CD4-positive, alpha-beta T cell treated with Interferon gamma for 1 hour (primary cell): ENCODE measurements around the gene CLCA4.
A peak's percentile ranks its signal among the peaks of the same experiment; 100 is the strongest.
"Not testable (repeated sequence)": the region's sequence is repeated elsewhere in the genome, so short reads cannot be mapped to it uniquely, and the experiment has no call there.

Experiments
- DNase-seq: peaks from one replicate; pipeline ENCODE4 v3.0.0-alpha.2; 2020

CLCA4 gene

DNA sequence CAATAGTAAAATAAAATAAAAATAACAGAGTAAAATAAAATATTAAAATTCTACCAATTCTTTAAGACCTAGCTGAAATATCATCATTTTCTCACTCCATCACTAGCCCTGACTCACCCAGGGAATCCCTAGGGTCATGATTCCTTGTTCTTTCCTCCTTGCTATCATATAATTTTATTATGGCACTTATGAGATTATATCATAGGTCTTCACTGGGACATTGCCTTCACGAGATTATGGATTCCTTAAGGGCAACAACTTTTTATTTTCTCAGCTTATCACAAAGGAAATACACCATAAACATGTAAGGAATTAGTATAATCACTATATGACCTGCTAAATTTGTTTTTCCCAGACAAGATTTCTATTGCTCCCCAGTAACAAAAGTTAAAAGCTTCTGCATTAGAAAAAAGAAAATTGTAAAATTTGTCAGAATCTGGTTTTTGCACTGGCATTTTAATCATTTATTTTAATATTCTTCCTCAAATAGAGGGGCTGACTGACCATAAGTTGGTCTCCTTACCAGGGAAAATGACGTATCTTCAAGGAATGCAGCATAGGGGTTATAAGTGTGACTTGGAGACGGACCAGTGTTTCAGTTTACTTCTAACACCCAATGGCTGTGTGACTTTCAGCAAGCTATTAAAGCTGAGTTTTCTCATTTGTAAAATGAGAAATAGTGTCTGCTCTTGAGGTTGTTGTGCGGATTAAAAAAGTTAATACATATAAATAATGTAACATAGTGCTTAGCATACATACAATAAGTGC lies 8.8 kb upstream of the CLCA4 start:
- no peak for DNase-seq

DNA sequence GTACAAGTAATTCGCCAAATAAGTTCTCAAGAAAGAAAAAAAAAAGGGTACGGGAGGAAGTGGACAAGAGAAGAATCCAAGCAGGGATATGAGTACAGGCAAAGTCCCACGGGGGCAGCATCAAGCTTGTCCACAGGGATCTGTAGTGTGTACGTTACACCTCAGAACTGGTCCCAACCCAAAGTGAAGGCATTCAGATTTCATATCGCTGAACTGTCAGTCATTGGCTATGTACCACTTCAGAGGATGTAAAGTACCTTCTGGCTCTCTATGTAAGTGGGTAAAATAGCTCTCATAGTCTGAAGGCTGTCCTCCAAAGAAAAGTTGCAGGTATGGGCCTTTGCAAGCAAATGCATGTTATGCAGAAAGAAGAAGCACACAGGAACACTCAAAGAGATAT lies 8.1 kb upstream of the CLCA4 start:
- DNase-seq = no peak

GRCh38 chr1:86541859-86542258 lies 5.0 kb upstream of the CLCA4 start:
- no peak for DNase-seq

GRCh38 chr1:86542631-86543030 lies 4.2 kb upstream of the CLCA4 start:
- no peak for DNase-seq

GRCh38 chr1:86548839-86549238 lies 2.0 kb downstream of the CLCA4 start:
- DNase-seq = no peak

- no peak for DNase-seq
Observed at GRCh38 chr1:86551305-86551704, 4.4 kb downstream of the CLCA4 start.

DNA sequence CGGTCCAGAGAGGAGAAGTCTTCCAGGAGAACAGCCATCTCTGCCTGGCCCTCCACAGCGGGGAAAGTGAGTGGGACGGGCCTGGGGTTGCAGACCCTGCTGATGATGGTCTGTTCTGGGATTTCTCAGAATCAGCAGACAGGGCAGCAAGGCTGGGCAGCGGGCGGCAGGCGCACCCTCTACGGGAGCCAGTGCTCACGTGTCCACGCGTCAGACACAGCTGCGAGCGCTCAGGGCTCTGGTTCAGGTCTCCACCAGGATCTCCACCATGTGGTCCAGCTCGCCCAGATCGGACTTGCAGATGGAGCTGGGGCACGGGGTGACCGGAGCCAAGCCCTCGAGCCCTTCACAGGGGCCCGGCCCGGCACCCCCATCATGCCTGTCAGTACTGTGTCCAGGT lies 5.5 kb downstream of the CLCA4 start:
- no peak for DNase-seq

DNA sequence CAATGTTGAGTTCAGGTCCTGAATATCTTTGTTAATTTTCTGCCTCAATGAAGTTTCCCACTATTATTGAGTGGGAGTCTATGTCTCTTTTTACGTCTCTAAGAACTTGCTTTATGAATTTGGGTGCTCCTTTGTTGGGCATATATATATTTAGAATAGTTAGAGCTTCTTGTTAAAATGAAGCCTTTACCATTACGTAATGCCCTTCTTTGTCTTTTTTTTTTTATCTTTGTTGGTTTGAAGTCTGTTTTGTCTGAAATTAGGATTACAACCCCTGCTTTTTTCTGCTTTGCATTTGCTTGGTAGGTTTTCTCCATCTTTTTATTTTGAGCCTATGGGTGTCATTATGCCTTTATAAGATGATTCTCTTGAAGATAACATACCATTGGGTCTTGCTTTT lies 10.9 kb downstream of the CLCA4 start:
- DNase-seq = no peak

DNA sequence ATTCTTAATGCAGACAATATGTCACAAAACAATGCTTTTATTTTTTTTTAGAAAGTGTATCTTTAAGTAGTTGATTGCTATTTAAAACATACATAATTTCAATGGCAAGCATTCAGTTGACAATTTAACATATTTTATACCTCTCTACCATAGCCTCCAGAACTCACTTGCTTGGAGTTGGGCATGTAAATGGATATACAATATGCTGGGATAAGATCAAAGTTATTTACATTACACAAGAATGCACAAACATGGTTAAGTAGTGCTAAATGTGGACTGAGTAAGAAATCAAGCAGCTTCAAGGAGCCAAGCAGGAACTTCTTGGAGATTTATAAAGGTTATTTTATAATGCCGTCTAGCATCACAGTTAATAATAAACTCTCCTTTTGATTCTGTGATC lies 17.0 kb downstream of the CLCA4 start:
- DNase-seq = no peak

GRCh38 chr1:86567341-86567740 lies 20.5 kb downstream of the CLCA4 start:
- DNase-seq = no peak

DNA sequence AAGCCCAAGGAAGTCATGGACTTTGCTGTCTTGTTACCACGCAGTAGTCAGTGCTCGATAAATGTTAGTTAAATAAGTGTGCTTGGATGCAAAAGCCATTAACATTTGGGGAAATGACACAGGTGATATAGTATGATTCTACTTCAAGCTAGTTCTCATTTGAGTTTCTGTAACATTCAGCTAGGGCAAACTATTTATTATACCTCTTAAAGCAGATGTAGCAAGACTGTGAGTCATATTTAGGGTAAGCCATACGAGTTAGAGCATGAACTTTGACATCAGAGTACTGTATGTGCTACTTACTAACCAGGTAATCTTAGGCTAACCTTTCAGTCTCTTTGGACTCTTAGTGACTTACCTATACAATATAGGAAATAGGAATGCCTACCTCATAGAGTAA lies 21.0 kb downstream of the CLCA4 start:
- no peak for DNase-seq

DNA sequence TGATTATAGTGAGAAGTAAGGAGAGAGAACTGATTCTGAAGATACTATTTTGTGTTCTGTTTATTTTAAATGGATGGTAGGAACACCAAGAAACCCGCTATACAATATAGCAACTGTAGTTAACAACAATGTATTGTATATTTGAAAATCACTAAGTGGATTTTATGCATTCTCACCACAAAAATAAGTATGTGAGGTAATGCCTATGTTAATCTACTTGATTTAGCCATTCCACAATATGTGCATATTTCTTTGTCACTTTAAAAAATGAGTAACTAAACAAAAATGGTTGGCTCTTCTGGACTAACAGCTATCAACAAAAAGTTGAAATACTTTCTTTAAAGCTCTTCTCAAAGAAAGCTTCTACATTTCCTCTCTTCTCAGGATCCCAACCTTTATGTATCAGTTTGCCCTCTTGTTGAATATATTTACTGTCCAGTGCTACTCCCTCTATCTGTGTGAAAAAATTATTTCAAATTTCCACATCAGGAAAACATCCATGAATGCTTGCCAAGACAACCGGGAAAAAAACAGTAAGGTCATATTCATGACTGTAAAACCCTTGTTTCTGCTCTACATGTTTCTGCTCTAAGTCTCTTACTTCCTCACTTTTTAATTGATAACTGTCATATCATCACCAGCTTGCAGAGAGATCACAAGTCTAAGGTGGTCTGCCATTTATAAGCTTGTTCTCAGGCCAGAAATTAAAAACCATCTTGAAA lies 27.0 kb downstream of the CLCA4 start:
- DNase-seq = no peak

DNA sequence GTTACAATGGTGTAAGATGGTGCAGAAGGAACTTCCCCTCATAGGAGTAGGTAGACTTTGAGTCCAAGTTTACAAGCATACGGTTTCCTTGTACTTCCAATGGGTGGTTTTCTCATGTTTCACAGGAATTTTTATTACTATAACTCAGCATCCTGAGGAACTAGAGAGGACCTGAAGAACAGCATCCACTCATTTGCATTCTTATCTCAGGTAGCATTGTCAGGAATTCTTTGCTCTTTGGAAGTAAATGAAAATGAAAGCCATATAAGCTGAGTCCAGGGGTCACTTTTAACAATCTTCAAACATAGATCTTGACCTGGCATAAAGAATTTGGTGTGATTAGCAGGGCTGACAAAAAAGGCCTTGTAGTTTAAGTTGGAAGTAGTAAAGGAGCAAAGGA lies 34.4 kb downstream of the CLCA4 start:
- DNase-seq = no peak

DNA sequence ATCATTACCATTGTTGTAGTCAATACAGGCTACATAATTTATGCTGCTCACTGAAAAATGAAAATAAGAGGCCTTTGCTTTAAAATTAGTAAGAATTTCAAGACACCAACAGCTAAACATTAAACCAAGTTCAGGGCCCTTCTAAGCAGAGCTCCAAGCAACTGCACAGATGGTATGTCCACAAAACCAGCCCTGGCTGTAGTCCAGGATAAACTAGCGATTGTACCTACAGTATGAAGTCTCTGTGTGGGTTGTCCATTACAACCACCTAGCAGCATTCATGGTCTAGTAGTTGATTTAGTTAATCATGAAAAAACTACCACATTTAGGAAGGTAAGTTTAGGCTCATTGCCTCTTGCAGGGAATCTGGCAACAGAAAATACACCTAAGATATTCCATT lies 35.3 kb downstream of the CLCA4 start:
- DNase-seq = no peak

GRCh38 chr1:86583032-86583431 lies 36.2 kb downstream of the CLCA4 start:
- DNase-seq = no peak

GRCh38 chr1:86583593-86583992 lies 36.7 kb downstream of the CLCA4 start:
- DNase-seq = no peak

DNA sequence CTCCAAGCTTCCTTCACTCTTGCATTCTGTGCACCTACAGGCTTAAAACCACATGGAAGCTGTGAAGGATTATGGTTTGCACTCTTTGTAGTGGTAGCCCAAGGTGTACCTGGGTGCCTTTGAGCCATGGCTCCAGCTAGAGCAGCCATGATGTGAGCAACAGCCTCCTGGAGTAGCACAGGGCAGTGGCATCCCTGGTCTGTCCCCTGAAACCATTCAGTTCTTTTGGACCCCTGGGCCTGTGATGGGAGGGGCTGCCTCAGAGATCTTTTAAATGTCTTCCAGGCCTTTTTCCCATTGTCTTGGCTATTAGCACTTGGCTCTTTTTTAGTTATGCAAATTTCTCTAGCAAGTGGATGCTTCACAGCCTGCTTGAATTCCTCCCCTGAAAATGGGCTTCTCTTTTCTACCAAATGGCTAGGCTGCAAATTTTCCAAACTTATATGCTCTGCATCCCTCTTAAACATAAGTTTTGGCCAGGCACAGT lies 47.4 kb downstream of the CLCA4 start:
- no peak for DNase-seq

GRCh38 chr1:86596224-86596623 lies 49.3 kb downstream of the CLCA4 start:
- no peak for DNase-seq

- no peak for DNase-seq
Observed at GRCh38 chr1:86596741-86597290, 49.9 kb downstream of the CLCA4 start.

GRCh38 chr1:86606080-86606479 lies 59.2 kb downstream of the CLCA4 start:
- not testable (repeated sequence) for DNase-seq

DNA sequence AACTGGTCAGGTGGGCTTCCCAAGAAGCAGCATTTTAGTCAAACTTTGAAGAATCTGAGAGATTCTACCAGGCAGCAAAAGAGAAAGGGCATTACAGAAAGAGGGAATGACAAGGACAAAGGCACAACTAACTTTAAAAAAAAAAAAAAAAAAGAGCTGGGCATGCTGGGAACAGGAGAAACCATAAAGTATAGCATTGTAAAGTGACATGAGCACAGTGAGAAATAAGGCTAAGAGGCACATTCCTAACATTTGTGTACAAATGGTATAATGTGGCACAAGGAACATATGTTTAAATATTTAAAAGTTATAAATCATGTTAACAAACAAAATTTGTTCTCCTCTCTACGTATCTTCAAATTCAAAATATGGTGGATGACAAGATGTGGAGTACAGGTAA lies 69.6 kb downstream of the CLCA4 start:
- no peak for DNase-seq

DNA sequence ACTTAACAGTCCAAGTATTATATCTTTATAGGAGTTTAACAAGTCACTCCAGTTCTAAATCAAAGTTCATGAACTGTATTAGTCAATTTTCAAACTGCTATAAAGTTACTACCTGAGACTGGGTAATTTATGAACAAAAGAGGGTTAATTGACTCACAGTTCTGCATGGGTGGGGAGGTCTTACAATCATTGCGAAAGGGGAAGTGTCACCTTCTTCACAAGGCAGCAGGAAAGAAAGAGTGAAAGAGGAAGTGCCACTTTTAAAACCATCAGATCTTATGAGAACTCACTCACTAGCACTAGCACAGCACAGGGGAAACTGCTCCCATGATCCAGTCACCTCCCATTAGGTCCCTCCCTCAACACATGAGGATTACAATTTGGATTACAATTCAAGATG lies 70.0 kb downstream of the CLCA4 start:
- peak; percentile 29 for DNase-seq

DNA sequence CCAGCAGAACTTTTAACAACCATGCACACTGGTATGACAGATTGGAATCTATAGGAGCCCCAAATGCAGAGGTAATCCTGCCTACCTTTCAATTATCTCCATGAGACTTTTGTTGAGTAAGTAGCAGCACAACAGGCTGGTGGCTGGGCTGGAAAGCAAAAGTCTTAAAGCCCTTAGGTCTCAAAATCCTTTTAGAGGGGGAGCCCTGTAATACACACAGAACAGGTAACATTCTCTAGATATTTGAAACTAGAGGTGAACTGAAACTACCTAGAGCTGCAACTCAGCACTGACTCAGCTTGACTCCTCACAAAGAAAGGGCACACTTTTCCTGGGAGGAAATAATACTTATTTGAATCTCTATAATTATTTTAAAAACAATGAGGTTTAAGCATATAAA lies 71.5 kb downstream of the CLCA4 start:
- no peak for DNase-seq

- DNase-seq = no peak
Observed at GRCh38 chr1:86619313-86619712, 72.4 kb downstream of the CLCA4 start.
